ENCODE data around the gene CYLD. TPM values are rescaled to one million over a fixed set of nuclear protein-coding genes. Genes with fewer than 3 reads are reported as not detected.

CYLD gene
- total and polyA plus RNA-seq, 2 donors (not counting 3 experiments of a cell fraction or from before 2014, with no cell fraction given): 7.4 to 21.5 TPM

Small RNAs within 50 kb of the gene (microRNA-seq; reads per million reads assigned to microRNA genes)
- gene MIR3181 (ENCODE audit: borderline number of aligned reads, borderline replicate concordance): 1.9 reads per million

Small RNAs within 50 kb of the gene (small RNA-seq; reads per million reads assigned to genes)
- not detected for gene MIR3181 (ENCODE audit: insufficient read depth, insufficient read length, low read depth, low replicate concordance)

Other genes starting within 250 kb of the CYLD start
- 0.32 TPM in 1 of 2 replicates, not detected in the other for gene NKD1, start 193.7 kb upstream of the CYLD start, total RNA-seq
- not detected in 2 replicates for gene NKD1, start 193.7 kb upstream of the CYLD start, polyA plus RNA-seq
- gene SNX20, start 60.8 kb upstream of the CYLD start, total RNA-seq: not detected in 2 replicates
- not detected in 2 replicates for gene SNX20, start 60.8 kb upstream of the CYLD start, polyA plus RNA-seq
- 0.58 TPM in 1 of 2 replicates, not detected in the other for gene NOD2, start 48.5 kb upstream of the CYLD start, total RNA-seq
- 0.03 and 0.07 TPM in 2 replicates for gene NOD2, start 48.5 kb upstream of the CYLD start, polyA plus RNA-seq

Data from endothelial cell of umbilical vein (primary cell).